Fibroblast of the aortic adventitia (primary cell): ENCODE data around the gene CDH16. TPM values are rescaled to one million over a fixed set of nuclear protein-coding genes. Genes with fewer than 3 reads are reported as not detected.

Experiments
- DNase-seq: peaks from one replicate; pipeline ENCODE4 v3.0.0-alpha.2; 2010; ENCODE audit warnings: low read depth
- H3K4me3 ChIP-seq: 2 replicates; pipeline ENCODE4 v1.5.1; 2011; ENCODE audit warnings: low read depth, mild to moderate bottlenecking, control low read depth, low read length, moderate library complexity
- CTCF ChIP-seq: IDR thresholded peaks from 2 replicates; pipeline ENCODE4 v1.5.1; 2011; ENCODE audit warnings: mild to moderate bottlenecking, low read length, control low read depth, inconsistent platforms; ENCODE audit not compliant: insufficient read depth
- total RNA-seq: library from RNA; depleted of rRNA; stranded (reverse); fragments of >200 nt; gene quantifications from 2 replicates; pipeline ENCODE4 v1.2.3, GENCODE V29; 2012; ENCODE audit warnings: low replicate concordance

CDH16 gene
- total RNA-seq, 1 donor, result not detected

- no peak for TF ChIP-seq CTCF
- H3K4me3 ChIP-seq, result no peak overlapping the region
- DNase-seq, result no peak
Measured at GRCh38 chr16:66895999-66896398, 22.7 kb downstream of the CDH16 start.

DNA sequence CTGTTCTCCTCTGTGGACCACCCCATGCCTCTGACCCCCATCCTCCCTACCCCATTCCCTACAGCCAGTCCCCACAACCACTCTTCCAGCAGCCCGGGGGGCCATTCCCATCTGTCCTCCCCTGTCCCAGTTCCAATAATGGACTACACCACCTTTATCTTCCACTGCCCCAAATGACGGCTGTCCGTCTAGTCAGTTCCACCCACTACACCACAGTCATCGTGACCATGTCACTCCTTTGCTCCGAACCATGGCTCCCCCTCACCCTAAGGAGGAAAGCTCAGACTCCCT is 23.1 kb downstream of the CDH16 start:
- no peak overlapping the region for H3K4me3 ChIP-seq
- no peak for TF ChIP-seq CTCF
- no peak for DNase-seq

DNA sequence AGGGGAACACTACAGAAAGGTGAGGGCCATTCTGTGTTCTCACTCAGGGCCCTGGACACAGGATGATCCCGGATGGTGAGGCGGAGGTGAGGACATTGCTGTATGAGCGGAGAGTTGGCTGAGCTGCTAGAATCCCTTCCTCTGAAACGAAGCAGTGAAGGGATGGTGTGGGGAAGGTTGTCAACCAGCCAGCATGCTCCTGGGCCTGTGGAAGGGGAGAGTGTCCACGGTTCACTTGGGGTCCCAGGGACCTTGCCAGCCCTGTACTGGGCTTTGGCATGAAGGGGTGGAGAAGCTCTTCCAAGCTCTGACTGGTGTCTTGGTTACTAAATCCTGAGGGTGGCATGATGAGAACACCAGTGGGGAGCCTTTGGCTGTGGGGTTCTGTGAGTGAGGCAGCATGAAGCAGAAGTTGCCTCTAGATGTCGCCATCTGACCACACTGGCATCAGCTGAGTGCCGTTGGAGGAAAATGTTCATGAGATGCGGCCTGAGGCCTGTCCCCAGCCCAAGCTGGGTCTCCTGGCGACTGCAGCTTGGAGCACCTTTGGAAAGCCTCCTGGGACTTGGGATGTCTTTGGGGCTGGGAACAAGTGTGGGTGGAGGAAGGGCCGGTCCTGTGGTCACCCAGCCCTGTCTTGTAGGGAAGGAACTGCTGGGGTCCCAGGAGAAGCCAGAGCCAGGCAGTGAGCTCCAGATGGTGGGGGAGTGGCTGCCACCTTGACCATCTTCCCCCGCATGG is 23.6 kb downstream of the CDH16 start:
- H3K4me3 ChIP-seq, result no peak overlapping the region
- peak; percentile 83 for DNase-seq
- TF ChIP-seq CTCF, result peak; percentile 92

DNA sequence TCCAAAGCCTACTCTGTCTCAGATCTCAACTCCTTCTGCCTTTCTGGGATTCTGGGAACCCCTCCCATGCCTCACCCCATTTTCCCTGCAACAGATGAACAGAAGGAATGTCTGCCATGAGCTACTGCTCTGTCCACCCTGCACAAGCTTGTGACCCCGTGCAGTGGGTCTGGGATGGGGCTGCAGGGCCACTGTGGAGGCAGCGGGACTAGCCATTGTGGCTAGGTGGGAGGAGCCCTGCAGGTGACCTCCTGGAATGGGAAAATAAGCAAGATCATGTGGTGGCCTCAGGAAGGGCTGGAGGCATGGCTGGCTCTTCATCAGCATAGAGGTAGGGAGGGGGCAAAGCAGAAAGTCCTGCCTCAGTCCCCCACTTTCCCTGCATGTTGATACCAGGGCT is 24.6 kb downstream of the CDH16 start:
- DNase-seq, result no peak
- H3K4me3 ChIP-seq, result no peak overlapping the region
- TF ChIP-seq CTCF, result no peak

- no peak overlapping the region for H3K4me3 ChIP-seq
- no peak for TF ChIP-seq CTCF
- no peak for DNase-seq
Measured at GRCh38 chr16:66891797-66892196, 26.9 kb downstream of the CDH16 start.

- H3K4me3 ChIP-seq, result no peak overlapping the region
- DNase-seq, result no peak
- TF ChIP-seq CTCF, result no peak
Measured at GRCh38 chr16:66891360-66891759, 27.3 kb downstream of the CDH16 start.

- H3K4me3 ChIP-seq, result no peak overlapping the region
- TF ChIP-seq CTCF, result no peak
- no peak for DNase-seq
Measured at GRCh38 chr16:66890799-66891198, 27.9 kb downstream of the CDH16 start.
